ENCODE data around the gene LIF. TPM values are rescaled to one million over a fixed set of nuclear protein-coding genes. Genes with fewer than 3 reads are reported as not detected.
A peak's percentile ranks its signal among the peaks of the same experiment; 100 is the strongest.

Gene LIF
- total RNA-seq, 2 experiments from 2014 or later: 176 to 189 TPM

- Mint-ChIP-seq H3K36me3 (no peaks in the 10 kb centered on the region), H3K27me3 (no peaks in the 10 kb centered on the region), H3K4me3 (no peak overlapping the region), H3K4me1 (ENCODE audit: low read depth) (peaks cover 49% of the 10 kb centered on the region), H3K9me3 (no peaks in the 10 kb centered on the region), H3K27ac (peak overlapping the region; percentile 46)
- intact Hi-C loops (cut with micrococcal nuclease): no loop called here
- POLR2A ChIA-PET: interaction anchor here (0.6 kb wide), 1 partner anchor 17 kb away, joined by 3 read pairs; no protein-coding TSS in a partner anchor
- peak; percentile 35 for DNase-seq
- CTCF ChIA-PET: interaction anchor here (0.8 to 1.5 kb wide), 3 partner anchors 13 to 91 kb away, joined by 3 to 6 read pairs (median 5); no protein-coding TSS in a partner anchor
Observed at GRCh38 chr22:30198921-30199320, 47.6 kb downstream of the LIF start.

GRCh38 chr22:30198152-30198825 lies 48.3 kb downstream of the LIF start:
- H3K4me1 Mint-ChIP-seq (ENCODE audit: low read depth): peaks cover 51% of the 10 kb centered on the region
- CTCF ChIA-PET: interaction anchor here (0.6 to 1.5 kb wide), 4 partner anchors 13 to 200 kb away, joined by 3 to 6 read pairs (median 4); no protein-coding TSS in a partner anchor
- no peak for DNase-seq
- intact Hi-C loops (cut with micrococcal nuclease): no loop called here
- no peaks in the 10 kb centered on the region for H3K27me3 Mint-ChIP-seq
- peak overlapping the region; percentile 44 for H3K27ac Mint-ChIP-seq
- POLR2A ChIA-PET: interaction anchor here (4.0 kb wide), 1 partner anchor 13 kb away, joined by 19 read pairs; no protein-coding TSS in a partner anchor
- no peaks in the 10 kb centered on the region for H3K9me3 Mint-ChIP-seq
- H3K36me3 Mint-ChIP-seq: no peaks in the 10 kb centered on the region
- no peak overlapping the region for H3K4me3 Mint-ChIP-seq

GRCh38 chr22:30197389-30197788 lies 49.2 kb downstream of the LIF start:
- H3K27ac Mint-ChIP-seq: peak overlapping the region; percentile 97
- H3K27me3 Mint-ChIP-seq: no peaks in the 10 kb centered on the region
- intact Hi-C loops (cut with micrococcal nuclease): no loop called here
- H3K9me3 Mint-ChIP-seq: no peaks in the 10 kb centered on the region
- H3K36me3 Mint-ChIP-seq: no peaks in the 10 kb centered on the region
- H3K4me1 Mint-ChIP-seq (ENCODE audit: low read depth): peaks cover 60% of the 10 kb centered on the region
- no peak overlapping the region for H3K4me3 Mint-ChIP-seq
- no peak for DNase-seq
- ChIA-PET POLR2A (interaction anchor here (1.1 to 4.0 kb wide), 4 partner anchors 12 to 40 kb away, joined by 4 to 19 read pairs (median 5); no protein-coding TSS in a partner anchor), CTCF (interaction anchor here (1.4 to 2.1 kb wide), 2 partner anchors 19 to 89 kb away, joined by 5 to 10 read pairs; no protein-coding TSS in a partner anchor)

GRCh38 chr22:30196880-30197336 lies 49.7 kb downstream of the LIF start:
- H3K4me3 Mint-ChIP-seq: no peak overlapping the region
- CTCF ChIA-PET: interaction anchor here (0.8 to 2.1 kb wide), 6 partner anchors 14 to 92 kb away, joined by 3 to 10 read pairs (median 4); no protein-coding TSS in a partner anchor
- H3K27me3 Mint-ChIP-seq: no peaks in the 10 kb centered on the region
- POLR2A ChIA-PET: interaction anchor here (0.6 to 4.0 kb wide), 12 partner anchors 9 to 227 kb away, joined by 3 to 19 read pairs (median 5); no protein-coding TSS in a partner anchor
- intact Hi-C loops (cut with micrococcal nuclease): loop anchor here (1.0 kb wide), 3 partner anchors 12 to 38 kb away; no protein-coding TSS in a partner anchor
- DNase-seq: no peak
- H3K27ac Mint-ChIP-seq: peak overlapping the region; percentile 97
- H3K4me1 Mint-ChIP-seq (ENCODE audit: low read depth): peaks cover 64% of the 10 kb centered on the region
- no peaks in the 10 kb centered on the region for H3K36me3 Mint-ChIP-seq
- H3K9me3 Mint-ChIP-seq: no peaks in the 10 kb centered on the region

GRCh38 chr22:30196141-30196879 lies 50.2 kb downstream of the LIF start:
- peak; percentile 84 for DNase-seq
- CTCF ChIA-PET: interaction anchor here (0.8 to 2.1 kb wide), 6 partner anchors 13 to 92 kb away, joined by 3 to 10 read pairs (median 4); no protein-coding TSS in a partner anchor
- Mint-ChIP-seq H3K36me3 (no peaks in the 10 kb centered on the region), H3K9me3 (no peaks in the 10 kb centered on the region), H3K4me3 (peak overlapping the region; percentile 56), H3K4me1 (ENCODE audit: low read depth) (peaks cover 70% of the 10 kb centered on the region), H3K27ac (peak overlapping the region; percentile 97), H3K27me3 (no peaks in the 10 kb centered on the region)
- intact Hi-C loops (cut with micrococcal nuclease): loop anchor here (1.0 kb wide), 3 partner anchors 11 to 37 kb away; no protein-coding TSS in a partner anchor
- POLR2A ChIA-PET: interaction anchor here (0.6 to 4.0 kb wide), 12 partner anchors 8 to 228 kb away, joined by 3 to 19 read pairs (median 5); no protein-coding TSS in a partner anchor

GRCh38 chr22:30195245-30196140 lies 51.1 kb downstream of the LIF start:
- ChIA-PET CTCF (interaction anchor here (1.0 to 2.1 kb wide), 5 partner anchors 13 to 91 kb away, joined by 3 to 10 read pairs (median 5); no protein-coding TSS in a partner anchor), POLR2A (interaction anchor here (0.9 to 4.0 kb wide), 9 partner anchors 7 to 229 kb away, joined by 3 to 19 read pairs (median 7); no protein-coding TSS in a partner anchor)
- intact Hi-C loops (cut with micrococcal nuclease): loop anchor here (1.0 kb wide), 3 partner anchors 10 to 36 kb away; no protein-coding TSS in a partner anchor
- no peaks in the 10 kb centered on the region for H3K36me3 Mint-ChIP-seq
- peaks cover 78% of the 10 kb centered on the region for H3K4me1 Mint-ChIP-seq (ENCODE audit: low read depth)
- peak overlapping the region; percentile 56 for H3K4me3 Mint-ChIP-seq
- no peaks in the 10 kb centered on the region for H3K27me3 Mint-ChIP-seq
- peak; percentile 45 for DNase-seq
- H3K27ac Mint-ChIP-seq: peak overlapping the region; percentile 97
- no peaks in the 10 kb centered on the region for H3K9me3 Mint-ChIP-seq

GRCh38 chr22:30193031-30193775 lies 53.4 kb downstream of the LIF start:
- Mint-ChIP-seq H3K4me3 (no peak overlapping the region), H3K9me3 (no peaks in the 10 kb centered on the region)

GRCh38 chr22:30192427-30192826 lies 54.1 kb downstream of the LIF start:
- Mint-ChIP-seq H3K27me3 (no peaks in the 10 kb centered on the region), H3K4me3 (no peak overlapping the region), H3K36me3 (no peaks in the 10 kb centered on the region), H3K4me1 (ENCODE audit: low read depth) (peaks cover 87% of the 10 kb centered on the region), H3K9me3 (no peaks in the 10 kb centered on the region), H3K27ac (peak overlapping the region; percentile 29)
- intact Hi-C loops (cut with micrococcal nuclease): no loop called here
- ChIA-PET POLR2A (interaction anchor here (0.6 kb wide), 1 partner anchor 406 kb away, joined by 4 read pairs; no protein-coding TSS in a partner anchor), CTCF (no interaction called here)
- no peak for DNase-seq

More at GRCh38 chr22:30193031-30193775, 53.4 kb downstream of the LIF start:
- DNase-seq: no peak
- Mint-ChIP-seq H3K4me1 (ENCODE audit: low read depth) (peaks cover 84% of the 10 kb centered on the region), H3K27ac (peak overlapping the region; percentile 70), H3K36me3 (no peaks in the 10 kb centered on the region), H3K27me3 (no peaks in the 10 kb centered on the region)
- ChIA-PET POLR2A (interaction anchor here (1.1 kb wide), 1 partner anchor 15 kb away, joined by 3 read pairs; no protein-coding TSS in a partner anchor), CTCF (interaction anchor here (0.5 kb wide), 1 partner anchor 27 kb away, joined by 3 read pairs; no protein-coding TSS in a partner anchor)
- intact Hi-C loops (cut with micrococcal nuclease): no loop called here

- H3K9me3 Mint-ChIP-seq: no peaks in the 10 kb centered on the region
- H3K36me3 Mint-ChIP-seq: no peaks in the 10 kb centered on the region
- no peak for DNase-seq
- peaks cover 87% of the 10 kb centered on the region for H3K4me1 Mint-ChIP-seq (ENCODE audit: low read depth)
- ChIA-PET CTCF (interaction anchor here (1.1 to 1.5 kb wide), 2 partner anchors 13 to 54 kb away, joined by 3 to 5 read pairs; no protein-coding TSS in a partner anchor), POLR2A (interaction anchor here (1.1 to 1.4 kb wide), 4 partner anchors 9 to 55 kb away, joined by 3 to 4 read pairs (median 4); partner anchors contain the start of gene LIF)
- H3K27ac Mint-ChIP-seq: peak overlapping the region; percentile 69
- H3K4me3 Mint-ChIP-seq: no peak overlapping the region
- no peaks in the 10 kb centered on the region for H3K27me3 Mint-ChIP-seq
- intact Hi-C loops (cut with micrococcal nuclease): no loop called here
Observed at GRCh38 chr22:30191040-30191701, 55.4 kb downstream of the LIF start.

- intact Hi-C loops (cut with micrococcal nuclease): no loop called here
- H3K27me3 Mint-ChIP-seq: no peaks in the 10 kb centered on the region
- H3K4me3 Mint-ChIP-seq: no peak overlapping the region
- no peak for DNase-seq
- no peaks in the 10 kb centered on the region for H3K36me3 Mint-ChIP-seq
- peaks cover 84% of the 10 kb centered on the region for H3K4me1 Mint-ChIP-seq (ENCODE audit: low read depth)
- ChIA-PET POLR2A (interaction anchor here (1.1 to 1.4 kb wide), 4 partner anchors 9 to 56 kb away, joined by 3 to 4 read pairs (median 4); partner anchors contain the start of gene LIF), CTCF (interaction anchor here (0.7 to 1.5 kb wide), 3 partner anchors 12 to 86 kb away, joined by 3 to 5 read pairs (median 3); no protein-coding TSS in a partner anchor)
- peak overlapping the region; percentile 69 for H3K27ac Mint-ChIP-seq
- H3K9me3 Mint-ChIP-seq: no peaks in the 10 kb centered on the region
Observed at GRCh38 chr22:30190574-30190973, 56.0 kb downstream of the LIF start.
